ENCODE measurements around the gene FBLN1.

The FBLN1 gene

DNA sequence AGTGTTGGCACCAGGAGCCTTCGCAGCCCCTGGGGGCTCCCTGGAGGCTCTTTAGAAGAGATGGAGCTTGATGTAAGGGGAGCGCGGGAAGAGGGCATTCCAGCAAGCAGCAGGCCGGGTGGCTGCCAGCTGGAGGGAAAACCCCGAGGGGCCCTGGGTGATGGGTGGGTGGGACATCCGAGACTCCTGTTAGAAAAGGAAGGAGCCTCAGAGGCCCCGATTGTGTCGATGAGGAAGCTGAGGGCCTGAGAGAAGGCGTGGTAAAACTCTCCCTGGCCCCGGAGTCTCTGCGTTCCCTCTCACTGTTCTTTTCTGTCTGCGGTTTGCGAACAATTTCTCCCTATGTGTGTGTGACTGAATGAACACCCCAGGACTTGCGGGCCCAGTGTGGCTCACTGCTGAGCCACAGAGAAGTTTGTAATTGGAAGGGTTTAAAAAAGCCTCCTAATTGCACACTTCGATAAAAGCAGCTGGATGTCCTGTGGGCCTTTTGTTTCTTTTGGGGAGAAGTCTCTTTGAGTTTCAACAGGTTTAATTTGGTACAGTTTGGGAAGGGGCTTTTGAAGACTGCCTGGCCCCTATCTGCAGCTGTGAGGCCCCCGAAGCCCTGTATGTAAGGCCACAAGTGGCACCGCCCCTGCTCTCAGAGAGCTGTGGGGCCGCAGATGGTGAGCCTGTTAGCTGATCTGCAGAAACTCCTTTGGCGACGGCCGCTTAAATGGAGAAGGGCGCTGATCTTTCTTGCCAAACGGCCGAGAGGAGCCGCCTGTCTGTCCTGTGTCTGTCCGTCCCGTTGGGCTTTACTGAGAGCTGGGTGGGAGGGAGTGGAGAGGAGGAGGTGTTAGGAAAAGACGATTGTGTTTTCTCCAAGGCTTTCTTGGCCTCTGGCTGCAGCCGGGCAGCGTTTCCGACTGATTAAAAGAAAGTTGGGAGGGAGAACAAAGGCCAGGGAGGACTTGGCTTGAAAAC is 2.0 kb downstream of the FBLN1 start:
- H3K27me3 Mint-ChIP-seq: peaks cover 78% of the 10 kb centered on the region
- H3K4me1 Mint-ChIP-seq: peaks cover 2% of the 10 kb centered on the region
- H3K27ac Mint-ChIP-seq: no peak overlapping the region
- no peaks in the 10 kb centered on the region for H3K9me3 Mint-ChIP-seq
- H3K4me3 Mint-ChIP-seq: no peak overlapping the region
- H3K36me3 Mint-ChIP-seq: no peaks in the 10 kb centered on the region
- CTCF ChIA-PET: no interaction called here
- DNase-seq: no peak

DNA sequence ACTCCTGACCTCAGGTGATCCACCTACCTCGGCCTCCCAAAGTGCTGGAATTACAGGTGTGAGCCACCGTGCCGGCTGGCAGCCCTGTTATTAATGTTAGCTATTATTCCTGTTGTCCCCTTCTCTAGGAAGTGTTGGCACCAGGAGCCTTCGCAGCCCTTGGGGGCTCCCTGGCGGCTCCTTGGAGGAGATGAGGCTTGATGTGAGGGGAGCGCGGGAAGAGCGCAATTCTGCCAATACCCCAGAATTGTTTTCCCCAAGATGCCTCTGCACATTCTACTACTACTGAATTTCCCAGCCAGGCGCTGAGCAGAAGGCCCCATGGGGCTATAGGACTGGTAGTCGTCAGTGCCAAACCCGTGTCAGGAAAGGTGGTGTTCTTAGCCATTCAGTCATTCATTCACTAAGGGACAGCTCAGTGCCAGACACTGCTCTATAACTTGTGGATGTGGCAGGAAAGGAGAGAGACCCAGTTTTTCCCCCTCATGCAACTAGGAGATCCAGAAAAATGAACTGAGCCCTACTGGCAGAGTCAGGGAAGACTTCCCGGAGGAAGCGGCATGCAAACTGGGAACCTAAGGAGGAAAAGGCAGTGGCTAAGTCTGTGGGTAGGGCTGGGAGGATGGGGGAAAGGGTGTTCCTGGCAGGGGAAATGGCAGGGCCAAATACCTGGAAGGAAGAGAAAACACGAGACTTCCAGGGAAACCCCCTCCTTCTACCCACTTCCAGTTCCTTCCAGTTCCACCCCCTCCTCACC is 3.5 kb downstream of the FBLN1 start:
- Mint-ChIP-seq H3K4me3 (no peak overlapping the region), H3K27ac (no peak overlapping the region), H3K4me1 (peaks cover 2% of the 10 kb centered on the region), H3K36me3 (no peaks in the 10 kb centered on the region), H3K27me3 (peaks cover 63% of the 10 kb centered on the region), H3K9me3 (no peaks in the 10 kb centered on the region)
- no peak for DNase-seq
- CTCF ChIA-PET: no interaction called here

DNA sequence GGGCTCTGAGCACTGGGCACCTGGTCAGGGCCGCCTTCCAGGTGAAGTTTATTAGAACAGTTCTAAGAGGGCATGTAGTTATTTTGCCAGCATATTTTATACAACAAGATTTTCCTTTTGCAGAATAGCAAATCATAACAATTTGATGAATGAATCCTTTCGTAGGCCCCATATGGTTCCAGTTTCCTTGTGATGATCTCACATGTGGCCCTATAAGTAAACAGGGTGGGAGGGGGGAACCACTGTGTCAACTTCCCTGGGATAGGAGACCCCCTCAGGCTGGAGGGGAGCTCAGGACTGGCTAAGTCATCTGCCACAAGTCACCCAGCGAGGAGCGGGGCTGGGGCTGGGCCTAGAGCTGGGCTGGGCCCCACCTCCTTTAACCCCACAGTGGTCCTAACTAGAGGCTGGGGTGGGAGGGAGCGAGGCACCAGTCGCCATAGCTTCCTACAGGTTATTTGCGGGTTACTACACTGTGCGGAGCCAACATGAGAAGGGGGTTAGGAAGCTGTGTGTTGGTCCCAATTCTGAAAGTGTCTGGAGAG is 4.2 kb downstream of the FBLN1 start:
- Mint-ChIP-seq H3K36me3 (no peaks in the 10 kb centered on the region), H3K27ac (no peak overlapping the region), H3K4me3 (no peak overlapping the region), H3K9me3 (no peaks in the 10 kb centered on the region), H3K4me1 (peaks cover 2% of the 10 kb centered on the region), H3K27me3 (peaks cover 56% of the 10 kb centered on the region)
- CTCF ChIA-PET: no interaction called here
- DNase-seq: no peak

DNA sequence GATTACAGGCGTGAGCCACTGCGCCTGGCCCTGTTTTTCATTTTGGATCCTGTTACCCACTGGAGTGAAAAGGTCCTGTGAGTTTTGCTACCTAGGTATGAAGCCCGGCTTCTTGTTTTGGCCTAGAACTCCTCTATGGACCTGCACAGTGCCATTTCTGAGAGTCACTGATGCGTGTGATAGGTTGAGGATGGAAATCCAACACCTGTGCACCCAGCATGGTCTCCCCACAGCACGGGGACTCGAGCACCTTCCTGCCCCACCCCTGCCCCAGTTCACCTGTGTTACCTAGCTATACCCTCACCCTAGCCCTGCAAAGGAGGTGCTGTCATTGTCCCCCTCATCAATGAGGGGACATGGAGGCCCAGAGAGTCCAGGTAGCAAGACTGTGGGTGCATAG is 5.1 kb downstream of the FBLN1 start:
- CTCF ChIA-PET: no interaction called here
- no peak overlapping the region for H3K27ac Mint-ChIP-seq
- H3K27me3 Mint-ChIP-seq: peaks cover 52% of the 10 kb centered on the region
- DNase-seq: no peak
- H3K4me3 Mint-ChIP-seq: no peak overlapping the region
- no peaks in the 10 kb centered on the region for H3K9me3 Mint-ChIP-seq
- H3K4me1 Mint-ChIP-seq: peaks cover 2% of the 10 kb centered on the region
- no peaks in the 10 kb centered on the region for H3K36me3 Mint-ChIP-seq

DNA sequence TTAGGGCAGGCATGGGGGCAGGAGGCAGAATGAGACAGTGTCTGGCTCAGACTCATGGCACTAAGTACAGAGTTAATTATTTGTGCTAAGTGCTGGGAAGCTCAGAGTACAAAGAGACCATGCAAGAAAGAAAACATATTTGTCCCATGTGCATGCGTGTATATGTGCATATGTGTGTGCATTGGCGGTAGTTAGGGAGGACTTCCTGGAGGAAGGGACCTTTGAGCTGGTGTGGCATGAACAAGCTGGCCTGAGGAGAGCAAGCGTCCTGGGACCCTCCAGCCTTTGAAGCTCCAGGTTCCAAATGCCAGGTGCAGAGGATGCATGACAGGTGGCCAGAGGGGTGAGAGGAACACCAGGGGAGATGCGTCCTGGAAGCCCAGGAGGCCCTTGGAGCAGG is 6.1 kb downstream of the FBLN1 start:
- Mint-ChIP-seq H3K27ac (no peak overlapping the region), H3K36me3 (no peaks in the 10 kb centered on the region), H3K4me1 (peaks cover 2% of the 10 kb centered on the region), H3K4me3 (no peak overlapping the region), H3K9me3 (no peaks in the 10 kb centered on the region), H3K27me3 (peaks cover 42% of the 10 kb centered on the region)
- CTCF ChIA-PET: no interaction called here
- no peak for DNase-seq

DNA sequence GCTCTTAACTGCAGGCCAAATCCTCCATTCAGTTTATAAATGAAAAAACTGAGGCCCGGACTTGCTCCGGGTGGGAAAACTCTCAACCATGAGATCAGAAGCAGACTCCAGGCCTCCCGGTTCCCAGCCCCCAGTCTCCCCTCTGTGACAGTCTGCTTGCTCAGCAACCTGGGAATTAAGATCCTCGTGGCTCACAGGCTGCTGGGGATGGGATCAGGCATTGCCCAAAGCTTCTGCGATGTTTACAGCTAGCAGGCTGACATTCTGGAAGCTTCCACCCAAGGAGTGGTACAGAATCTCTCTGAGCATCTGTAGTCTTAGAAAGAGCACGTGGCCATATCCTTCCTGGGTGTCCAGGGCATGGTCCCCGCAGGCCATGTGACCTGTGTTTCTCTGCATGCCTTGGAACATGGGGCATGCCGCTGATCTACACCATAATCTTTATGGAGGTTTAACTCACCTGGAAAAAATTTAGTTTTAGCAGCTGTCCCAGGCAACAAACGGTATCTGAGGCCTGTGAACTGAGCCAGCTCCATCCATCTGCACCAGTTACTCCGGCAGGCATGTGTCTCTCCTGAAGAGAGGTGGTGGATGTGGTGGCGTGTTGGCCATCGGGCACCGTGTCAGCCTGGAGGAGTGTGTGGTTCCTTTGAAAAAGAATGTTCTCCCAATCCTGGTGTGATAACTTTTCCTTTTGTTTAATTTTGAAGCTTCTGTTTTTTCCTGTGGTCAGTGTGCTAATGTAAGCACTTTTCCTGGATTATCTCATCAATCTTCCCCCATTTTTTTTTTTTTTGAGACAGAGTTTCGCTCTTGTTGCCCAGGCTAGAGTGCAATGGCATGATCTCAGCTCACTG is 7.9 kb downstream of the FBLN1 start:
- no peaks in the 10 kb centered on the region for H3K36me3 Mint-ChIP-seq
- H3K27ac Mint-ChIP-seq: no peak overlapping the region
- no peaks in the 10 kb centered on the region for H3K9me3 Mint-ChIP-seq
- DNase-seq: no peak
- no peak overlapping the region for H3K4me3 Mint-ChIP-seq
- H3K27me3 Mint-ChIP-seq: peaks cover 25% of the 10 kb centered on the region
- CTCF ChIA-PET: no interaction called here
- H3K4me1 Mint-ChIP-seq: no peaks in the 10 kb centered on the region

DNA sequence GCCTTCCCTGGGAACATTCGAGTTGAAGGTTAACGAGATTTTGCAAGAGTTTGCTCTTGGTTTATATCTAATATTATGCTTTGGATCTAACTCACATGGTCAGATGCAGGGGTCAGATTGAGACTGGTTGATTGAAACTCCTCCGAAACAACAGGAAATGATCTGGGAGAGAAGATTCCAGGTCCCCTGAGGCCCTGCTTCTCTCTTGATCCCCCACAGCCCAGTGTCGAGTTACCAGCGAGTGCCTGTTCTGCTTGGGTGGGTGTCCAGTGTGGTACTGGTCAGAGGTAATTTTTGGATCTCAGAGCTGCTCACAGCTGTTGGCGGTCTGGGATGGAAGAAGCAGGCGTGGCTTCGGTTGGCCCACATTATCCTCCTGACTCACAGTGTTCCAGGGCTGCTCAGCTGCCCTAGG is 9.2 kb downstream of the FBLN1 start:
- Mint-ChIP-seq H3K9me3 (no peaks in the 10 kb centered on the region), H3K4me3 (no peak overlapping the region), H3K36me3 (no peaks in the 10 kb centered on the region), H3K4me1 (no peaks in the 10 kb centered on the region), H3K27me3 (peaks cover 16% of the 10 kb centered on the region), H3K27ac (no peak overlapping the region)
- CTCF ChIA-PET: no interaction called here
- no peak for DNase-seq

DNA sequence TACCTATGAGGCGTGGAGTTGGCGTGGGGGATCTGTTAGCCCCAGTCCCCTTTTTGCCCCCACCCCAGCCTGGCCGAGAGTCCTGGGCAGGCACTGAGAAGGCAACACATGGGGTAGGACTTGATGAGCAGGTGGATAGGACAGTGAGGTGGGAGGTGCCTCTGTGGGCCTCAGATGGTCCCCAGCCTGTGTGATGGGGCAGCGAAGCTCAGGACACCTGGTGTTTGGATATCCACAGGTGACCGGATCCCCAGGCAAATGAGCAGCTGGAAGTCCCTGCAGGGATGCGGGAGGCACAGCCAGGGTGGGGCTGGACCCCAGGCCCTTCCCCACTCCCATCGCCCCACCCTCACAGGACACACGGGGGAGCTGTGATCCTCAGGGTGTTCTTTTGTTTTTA is 9.7 kb downstream of the FBLN1 start:
- no peak for DNase-seq
- H3K27ac Mint-ChIP-seq: no peak overlapping the region
- H3K4me1 Mint-ChIP-seq: no peaks in the 10 kb centered on the region
- H3K9me3 Mint-ChIP-seq: no peaks in the 10 kb centered on the region
- CTCF ChIA-PET: no interaction called here
- no peak overlapping the region for H3K4me3 Mint-ChIP-seq
- peaks cover 14% of the 10 kb centered on the region for H3K27me3 Mint-ChIP-seq
- no peaks in the 10 kb centered on the region for H3K36me3 Mint-ChIP-seq

DNA sequence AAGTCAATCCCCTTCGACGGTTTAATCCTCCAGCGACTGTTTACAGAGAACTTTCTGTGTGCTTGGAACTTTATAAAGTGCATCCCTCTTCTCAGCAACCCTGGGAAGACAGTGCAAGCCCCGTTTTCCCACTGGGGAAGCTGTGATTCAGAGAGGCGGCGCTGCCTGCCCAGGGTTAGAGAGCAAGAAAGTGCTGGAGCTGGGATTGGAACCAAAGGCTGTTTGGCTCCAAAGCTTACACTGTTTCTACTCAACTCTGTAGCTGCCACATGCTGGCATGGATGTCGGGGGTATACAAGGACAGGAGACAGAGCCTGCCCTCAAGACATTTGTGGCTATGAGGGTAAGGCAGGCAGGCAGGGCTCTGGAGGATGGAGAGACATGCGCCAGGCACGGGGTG is 13.0 kb downstream of the FBLN1 start:
- Mint-ChIP-seq H3K27me3 (peaks cover 5% of the 10 kb centered on the region), H3K36me3 (no peaks in the 10 kb centered on the region), H3K9me3 (no peaks in the 10 kb centered on the region), H3K4me1 (no peaks in the 10 kb centered on the region), H3K4me3 (no peak overlapping the region), H3K27ac (no peak overlapping the region)
- no peak for DNase-seq
- CTCF ChIA-PET: no interaction called here

DNA sequence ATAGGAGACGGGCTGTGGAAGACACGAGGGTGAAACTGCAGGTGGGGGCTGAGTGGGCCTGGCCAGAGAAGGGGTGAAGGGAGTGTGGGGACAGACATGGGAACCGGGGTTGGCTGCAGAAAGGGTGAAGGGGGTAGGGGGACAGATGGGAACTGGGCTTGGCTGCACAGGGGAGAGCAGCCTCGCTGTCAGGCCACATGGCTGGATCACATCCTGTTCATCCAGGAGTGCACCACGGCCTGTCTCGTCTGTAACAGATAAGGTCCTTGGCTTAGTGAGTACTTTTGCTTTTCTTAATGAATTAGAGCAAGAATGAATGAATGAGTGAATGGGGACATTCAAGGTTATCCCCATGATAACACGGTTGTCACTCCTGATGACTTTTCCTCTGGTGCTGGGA is 13.5 kb downstream of the FBLN1 start:
- H3K4me3 Mint-ChIP-seq: no peak overlapping the region
- H3K27me3 Mint-ChIP-seq: peaks cover 5% of the 10 kb centered on the region
- no peak overlapping the region for H3K27ac Mint-ChIP-seq
- H3K4me1 Mint-ChIP-seq: no peaks in the 10 kb centered on the region
- H3K9me3 Mint-ChIP-seq: no peaks in the 10 kb centered on the region
- H3K36me3 Mint-ChIP-seq: no peaks in the 10 kb centered on the region
- no peak for DNase-seq
- CTCF ChIA-PET: no interaction called here

DNA sequence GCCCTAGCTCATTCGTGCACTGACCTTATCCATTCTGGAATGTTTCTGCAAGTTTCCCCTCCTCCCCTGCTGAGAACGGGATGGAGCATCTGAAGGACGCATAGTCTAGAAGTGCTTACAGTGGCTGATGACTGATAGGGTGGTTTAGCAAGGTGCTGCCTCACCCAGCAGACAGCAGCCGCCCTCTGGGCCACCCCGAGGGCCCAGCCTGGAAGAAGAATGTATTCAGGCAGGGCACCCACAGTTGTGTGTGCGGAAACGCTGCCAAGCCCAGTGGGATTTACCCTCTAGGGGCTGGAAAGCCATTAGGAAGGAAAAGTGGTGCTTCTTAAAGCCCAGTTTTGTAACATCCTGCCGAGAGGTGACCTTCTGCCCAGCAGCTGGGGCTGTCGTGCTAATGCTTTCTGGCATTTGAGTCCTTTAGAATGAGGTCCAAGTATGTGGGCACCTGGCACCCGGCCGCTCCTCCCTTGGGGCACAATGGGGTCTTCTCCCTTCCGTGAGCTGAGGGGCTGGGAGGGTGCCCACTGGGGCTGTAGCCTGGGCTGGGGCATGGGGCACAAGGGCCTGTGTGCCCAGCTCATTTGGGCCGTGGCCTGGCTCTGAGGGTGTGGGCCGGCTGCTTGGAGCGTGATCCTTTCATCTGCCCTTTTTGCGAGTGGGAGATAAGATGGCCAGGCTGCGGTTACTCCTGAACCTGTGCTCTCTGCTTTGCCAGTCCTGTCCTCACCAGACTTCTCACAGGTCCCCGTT is 14.4 kb downstream of the FBLN1 start:
- CTCF ChIA-PET: interaction anchor here (0.6 kb wide), 1 partner anchor 255 kb away, joined by 3 read pairs; no protein-coding TSS in a partner anchor
- Mint-ChIP-seq H3K4me3 (no peak overlapping the region), H3K4me1 (no peaks in the 10 kb centered on the region), H3K36me3 (no peaks in the 10 kb centered on the region), H3K27ac (no peak overlapping the region), H3K9me3 (no peaks in the 10 kb centered on the region), H3K27me3 (peaks cover 5% of the 10 kb centered on the region)
- no peak for DNase-seq

DNA sequence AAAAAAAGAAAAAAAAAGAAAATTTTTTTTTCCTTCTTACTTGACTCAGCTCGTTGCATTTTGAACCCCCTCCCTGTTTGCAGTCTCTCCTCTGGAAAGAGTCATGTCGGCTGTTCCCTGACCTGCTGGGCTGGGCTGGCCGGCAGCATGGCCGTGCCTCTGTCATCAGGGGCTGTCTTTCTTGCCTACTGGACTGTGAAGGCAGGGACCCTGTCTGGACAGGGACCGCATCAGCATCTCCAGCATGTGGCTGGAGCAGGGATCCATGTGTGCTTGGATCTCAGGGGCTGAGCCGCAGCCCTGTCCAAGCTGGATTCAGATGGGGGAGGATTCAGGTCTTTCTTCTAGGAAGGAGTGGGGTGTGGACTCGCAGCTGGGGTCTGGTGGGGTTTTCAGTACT is 15.5 kb downstream of the FBLN1 start:
- Mint-ChIP-seq H3K27ac (no peak overlapping the region), H3K36me3 (no peaks in the 10 kb centered on the region), H3K4me3 (no peak overlapping the region), H3K4me1 (no peaks in the 10 kb centered on the region), H3K9me3 (no peaks in the 10 kb centered on the region), H3K27me3 (peaks cover 5% of the 10 kb centered on the region)
- no peak for DNase-seq
- CTCF ChIA-PET: interaction anchor here (0.6 kb wide), 1 partner anchor 256 kb away, joined by 3 read pairs; no protein-coding TSS in a partner anchor

DNA sequence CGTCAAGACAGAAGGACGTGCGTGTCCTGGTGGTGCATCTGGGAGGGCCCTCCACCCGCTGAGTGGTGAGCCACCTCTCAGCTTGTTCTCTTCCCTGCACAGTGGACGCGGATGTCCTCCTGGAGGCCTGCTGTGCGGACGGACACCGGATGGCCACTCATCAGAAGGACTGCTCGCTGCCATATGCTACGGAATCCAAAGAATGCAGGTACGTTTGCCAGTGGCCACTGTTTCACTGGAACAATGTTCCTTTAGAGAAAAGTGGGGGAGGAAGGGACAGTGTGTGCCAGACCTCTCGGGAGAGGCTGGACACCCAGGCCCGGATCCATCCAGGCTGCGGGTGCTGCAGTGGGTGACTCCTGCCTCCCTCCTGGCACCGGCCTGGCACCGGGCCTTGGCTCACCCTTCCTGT is 15.9 kb downstream of the FBLN1 start:
- no peaks in the 10 kb centered on the region for H3K9me3 Mint-ChIP-seq
- H3K27me3 Mint-ChIP-seq: peaks cover 5% of the 10 kb centered on the region
- CTCF ChIA-PET: no interaction called here
- no peaks in the 10 kb centered on the region for H3K36me3 Mint-ChIP-seq
- H3K4me3 Mint-ChIP-seq: no peak overlapping the region
- no peak for DNase-seq
- H3K4me1 Mint-ChIP-seq: no peaks in the 10 kb centered on the region
- H3K27ac Mint-ChIP-seq: no peak overlapping the region

Measured in activated naive CD4-positive, alpha-beta T cell treated with anti-CD3 and anti-CD28 coated beads, Interleukin-2, amount 10 ng/mL, durations not matched to agents 7 days and 5 days (primary cell).